Spleen (tissue), 11 donors: ENCODE results near the gene SLC20A1. TPM values are rescaled to one million over a fixed set of nuclear protein-coding genes. Genes with fewer than 3 reads are reported as not detected.
"Not testable (repeated sequence)": the region's sequence is repeated elsewhere in the genome, so short reads cannot be mapped to it uniquely, and the experiment has no call there.

Experiments
- DNase-seq: peaks from one replicate; pipeline ENCODE4 v3.0.0-alpha.2; 2020
- H3K27ac ChIP-seq, 8 donors: fragments of 200-600 bp; sonication (generic) in 7 of 8; 1 replicate in 4 of 8; 2 replicates in 4 of 8; pipeline versions ENCODE4 v1.5.0 to v1.8.0; 2016 to 2021; ENCODE audit warnings: inconsistent platforms in 4 of 8, mild to moderate bottlenecking in 4 of 8, moderate library complexity in 1 of 8
- H3K27me3 ChIP-seq, 7 donors: fragments of 200-600 bp; sonication (generic) in 6 of 7; replicated peaks in 1 of 7; 1 replicate in 4 of 7; 2 replicates in 3 of 7; pipeline versions ENCODE4 v1.5.0 to v1.8.0; 2016 to 2021; ENCODE audit warnings: inconsistent platforms in 3 of 7, mild to moderate bottlenecking in 1 of 7
- H3K36me3 ChIP-seq, 6 donors: fragments of 200-600 bp; sonication (generic) in 5 of 6; 1 replicate in 4 of 6; 2 replicates in 2 of 6; pipeline versions ENCODE4 v1.5.0 to v1.8.0; 2016 to 2021; ENCODE audit warnings: inconsistent platforms in 2 of 6
- H3K4me1 ChIP-seq, 6 donors: fragments of 200-600 bp; sonication (generic) in 5 of 6; 1 replicate in 3 of 6; 2 replicates in 3 of 6; pipeline versions ENCODE4 v1.5.0 to v1.8.0; 2016 to 2021; ENCODE audit warnings: inconsistent platforms in 3 of 6
- H3K4me3 ChIP-seq, 8 donors: fragments of 200-600 bp; sonication (generic) in 7 of 8; 1 replicate in 4 of 8; 2 replicates in 4 of 8; pipeline versions ENCODE4 v1.5.0 to v1.8.0; 2016 to 2021; ENCODE audit warnings: inconsistent platforms in 4 of 8, mild to moderate bottlenecking in 4 of 8, moderate library complexity in 2 of 8
- H3K9me3 ChIP-seq, 8 donors: fragments of 200-600 bp; sonication (generic) in 7 of 8; 1 replicate in 4 of 8; 2 replicates in 4 of 8; pipeline versions ENCODE4 v1.5.0 to v1.8.0; 2016 to 2021; ENCODE audit warnings: inconsistent platforms in 4 of 8
- POLR2A ChIP-seq, 3 donors: fragments of 450-650 bp; IDR thresholded peaks; one replicate each; pipeline ENCODE4 v1.5.1; 2017; ENCODE audit warnings: antibody characterized with exemption in 3 of 3, mild to moderate bottlenecking in 1 of 3
- POLR2AphosphoS5 ChIP-seq, 3 donors: sonication (generic); formaldehyde crosslinking; IDR thresholded peaks; one replicate each; pipeline ENCODE4 v1.5.1; 2017; ENCODE audit warnings: antibody characterized with exemption in 3 of 3
- WGBS, 5 donors: extraction: QIAGEN DNeasy Blood & Tissue Kit in 3 of 5; methylation state at CpG; one replicate each; pipeline versions ENCODE4 v1.1.5 to v1.1.7; 2013 to 2018; 5-methylcytosine and 5-hydroxymethylcytosine counted together
- intact Hi-C: fragments of 100-400 bp; cut with DNase I; formaldehyde crosslinking; loops from one replicate; pipeline ENCODE4 v1.15.0; 2023; ENCODE audit warnings: low total_unique reads
- polyA plus RNA-seq, 3 donors: library from polyadenylated mRNA; stranded (reverse); fragments of 200-250 nt; gene quantifications; one replicate each; pipeline ENCODE4 v1.2.1, GENCODE V29; 2013
- total RNA-seq, 7 donors: library from RNA; depleted of rRNA in 3 of 7; stranded (reverse); fragments of >200 nt in 3 of 7; fragmentation: NEBNext Ultra II Directional in 4 of 7; extraction: Animal tissue kit (Norgen Biotek cat#: 25700) in 4 of 7; gene quantifications; one replicate each; pipeline versions ENCODE4 v1.1.0 to v1.2.1, GENCODE V29; 2016 to 2021
- TF ChIP-seq, protein P1 (sequence below), 11 experiments: fragments of 200-600 bp in 7 of 11; fragments of 450-650 bp in 4 of 11; sonication (generic) in 4 of 11; IDR thresholded peaks in 8 of 11; conservative IDR thresholded peaks in 3 of 11; 1 replicate in 7 of 11; 2 replicates in 4 of 11; pipeline versions ENCODE4 v1.4.0 to v1.8.0; 2016 to 2021; ENCODE audit warnings: antibody characterized with exemption in 11 of 11, inconsistent platforms in 4 of 11, mild to moderate bottlenecking in 1 of 11
- donor health status: healthy with polysubstance abuse.
- donor health status: DM: no; HTN: no; CAD: no; lungs with moderate emphysema.
- donor health status: DM: no; HTN: no; CAD: no.
- donor health status: Bipolar disorder and iron deficiency.
- donor health status: healthy.
- donor health status: DM: no; HTN: no; CAD: no.
- donor health status: DM: yes; HTN: yes; CAD: no.

The SLC20A1 gene
- total and polyA plus RNA-seq, 10 donors, result 15.4 to 83.6 (median 57.6) TPM

DNA sequence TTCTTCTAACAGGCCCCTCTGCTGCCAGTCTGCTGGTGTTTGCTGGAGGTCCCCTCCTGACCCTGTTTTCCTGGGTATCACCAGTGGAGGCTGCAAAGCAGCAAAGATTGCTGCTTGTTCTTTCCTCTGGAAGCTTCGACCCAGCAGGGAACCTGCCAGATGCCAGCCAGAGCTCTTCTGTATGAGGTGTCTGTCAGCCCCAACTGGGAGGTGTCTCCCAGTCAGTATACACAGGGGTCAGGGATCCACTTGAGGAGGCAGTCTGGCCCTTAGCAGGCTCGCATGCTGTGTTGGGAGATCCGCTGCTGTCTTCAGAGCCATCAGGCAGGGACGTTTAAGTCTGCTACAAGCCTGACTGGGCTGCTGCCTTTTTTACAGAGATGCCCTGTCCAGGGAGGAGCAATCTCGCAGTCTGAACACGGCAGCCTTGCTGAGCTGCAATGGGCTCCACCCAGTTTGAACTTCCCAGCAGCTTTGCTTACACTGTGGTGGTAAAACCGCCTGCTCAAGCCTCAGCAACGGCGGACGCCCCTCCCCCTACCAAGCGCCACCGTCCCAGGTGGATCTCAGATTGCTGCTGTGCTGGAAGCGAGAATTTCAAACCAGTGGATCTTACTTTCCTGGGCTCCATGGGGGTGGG lies 31.4 kb upstream of the SLC20A1 start:
- no peaks in the 10 kb centered on the region for H3K4me1 ChIP-seq
- no peaks in the 10 kb centered on the region for H3K27me3 ChIP-seq
- DNase-seq, result peak; percentile 45
- 77 to 96% (median 82%) methylated on average over 7 to 13 of the region's 13 CpGs for WGBS, 5 donors
- H3K27ac ChIP-seq, result no peak overlapping the region
- no peak overlapping the region for H3K4me3 ChIP-seq
- intact Hi-C loops, result no loop called here
- H3K9me3 ChIP-seq, result peaks cover 0 to 7% (median 0%) of the 10 kb centered on the region in 8 donors
- no peak for TF ChIP-seq POLR2AphosphoS5 (IDR thresholded peaks at IDR 0.05)
- TF ChIP-seq POLR2A (IDR thresholded peaks at IDR 0.05), result no peak
- TF ChIP-seq, protein P1, sequence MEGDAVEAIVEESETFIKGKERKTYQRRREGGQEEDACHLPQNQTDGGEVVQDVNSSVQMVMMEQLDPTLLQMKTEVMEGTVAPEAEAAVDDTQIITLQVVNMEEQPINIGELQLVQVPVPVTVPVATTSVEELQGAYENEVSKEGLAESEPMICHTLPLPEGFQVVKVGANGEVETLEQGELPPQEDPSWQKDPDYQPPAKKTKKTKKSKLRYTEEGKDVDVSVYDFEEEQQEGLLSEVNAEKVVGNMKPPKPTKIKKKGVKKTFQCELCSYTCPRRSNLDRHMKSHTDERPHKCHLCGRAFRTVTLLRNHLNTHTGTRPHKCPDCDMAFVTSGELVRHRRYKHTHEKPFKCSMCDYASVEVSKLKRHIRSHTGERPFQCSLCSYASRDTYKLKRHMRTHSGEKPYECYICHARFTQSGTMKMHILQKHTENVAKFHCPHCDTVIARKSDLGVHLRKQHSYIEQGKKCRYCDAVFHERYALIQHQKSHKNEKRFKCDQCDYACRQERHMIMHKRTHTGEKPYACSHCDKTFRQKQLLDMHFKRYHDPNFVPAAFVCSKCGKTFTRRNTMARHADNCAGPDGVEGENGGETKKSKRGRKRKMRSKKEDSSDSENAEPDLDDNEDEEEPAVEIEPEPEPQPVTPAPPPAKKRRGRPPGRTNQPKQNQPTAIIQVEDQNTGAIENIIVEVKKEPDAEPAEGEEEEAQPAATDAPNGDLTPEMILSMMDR (IDR thresholded peaks at IDR 0.05 in 8 of 11, conservative IDR thresholded peaks at IDR 0.05 in 3 of 11), result no peak
- peaks cover 0 to 9% (median 0%) of the 10 kb centered on the region in 6 donors for H3K36me3 ChIP-seq

DNA sequence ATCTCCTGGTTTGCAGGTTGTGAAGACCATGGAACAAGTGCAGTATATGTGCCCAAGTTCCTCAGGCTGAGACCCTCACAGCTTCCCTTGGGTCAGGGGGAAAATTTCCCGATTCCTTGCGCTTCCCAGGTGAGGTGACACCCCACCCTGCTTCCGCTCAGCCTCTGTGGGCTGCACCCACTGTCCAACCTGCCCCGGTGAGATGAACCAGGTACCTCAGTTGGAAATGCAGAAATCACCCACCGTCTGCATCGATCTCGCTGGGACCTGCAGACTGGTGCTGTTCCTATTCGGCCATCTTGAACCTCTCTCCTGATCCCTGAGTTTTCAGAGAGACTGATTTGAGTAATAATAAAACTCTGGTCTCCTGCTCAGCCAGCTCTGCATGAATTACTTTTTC lies 30.7 kb upstream of the SLC20A1 start:
- Histone ChIP-seq H3K36me3 (peaks cover 0 to 9% (median 0%) of the 10 kb centered on the region in 6 donors), H3K27me3 (no peaks in the 10 kb centered on the region), H3K27ac (no peak overlapping the region), H3K4me1 (no peaks in the 10 kb centered on the region), H3K9me3 (no peaks in the 10 kb centered on the region), H3K4me3 (no peak overlapping the region)
- intact Hi-C loops, result no loop called here
- TF ChIP-seq, protein P1 (IDR thresholded peaks at IDR 0.05 in 8 of 11, conservative IDR thresholded peaks at IDR 0.05 in 3 of 11), result no peak
- TF ChIP-seq POLR2A (IDR thresholded peaks at IDR 0.05) (no peak), POLR2AphosphoS5 (IDR thresholded peaks at IDR 0.05) (no peak)
- peak; percentile 32 for DNase-seq
- WGBS, 5 donors, result 94 to 97% (median 96%) methylated on average over 8 of the region's 8 CpGs

DNA sequence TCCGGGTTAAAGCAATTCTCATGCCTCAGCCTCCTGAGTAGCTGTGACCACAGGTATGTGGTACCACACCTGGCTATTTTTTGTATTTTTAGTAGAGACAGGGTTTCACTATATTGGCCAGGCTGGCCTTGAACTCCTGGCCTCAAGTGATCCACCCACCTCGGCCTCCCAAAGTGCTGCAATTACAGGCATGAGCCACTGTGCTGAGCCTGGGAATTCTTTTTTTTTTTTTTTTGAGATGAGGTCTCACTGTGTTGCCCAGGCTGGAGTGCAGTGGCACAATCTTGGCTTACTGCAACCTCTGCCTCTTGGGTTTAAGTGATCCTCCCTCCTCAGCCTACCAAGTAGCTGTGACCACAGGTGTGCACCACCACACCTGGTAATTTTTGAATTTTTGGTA lies 29.9 kb upstream of the SLC20A1 start:
- H3K36me3 ChIP-seq, H3K4me3 ChIP-seq, H3K4me1 ChIP-seq, intact Hi-C loops, H3K27ac ChIP-seq, H3K27me3 ChIP-seq, H3K9me3 ChIP-seq: not testable (repeated sequence)
- WGBS, 5 donors, result 83 to 91% (median 89%) methylated on average over 2 of the region's 2 CpGs
- DNase-seq, result peak; percentile 7

DNA sequence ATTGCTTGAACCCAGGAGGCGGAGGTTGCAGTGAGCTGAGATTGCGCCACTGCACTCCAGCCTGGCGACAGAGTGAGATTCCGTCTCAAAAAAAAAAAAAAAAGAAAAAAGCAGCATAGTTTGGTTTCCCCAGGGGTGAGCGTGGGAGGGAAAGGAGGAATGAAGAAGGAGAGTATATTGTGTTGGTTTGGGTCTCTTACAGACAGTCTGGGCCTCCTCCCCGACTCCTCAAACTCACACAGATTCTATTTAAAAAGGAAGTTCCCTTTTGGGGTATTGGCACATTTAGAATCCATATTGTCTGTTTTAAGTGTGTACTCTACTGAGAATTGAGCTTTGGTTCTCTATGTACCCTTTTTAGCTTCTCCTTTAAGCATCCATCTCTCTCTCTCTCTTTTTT lies 27.4 kb upstream of the SLC20A1 start:
- no peaks in the 10 kb centered on the region for H3K9me3 ChIP-seq
- H3K27ac ChIP-seq, result no peak overlapping the region
- H3K27me3 ChIP-seq, result no peaks in the 10 kb centered on the region
- 52 to 91% (median 70%) methylated on average over 3 to 6 of the region's 6 CpGs for WGBS, 5 donors
- peak; percentile 1 for DNase-seq
- H3K4me3 ChIP-seq, result no peak overlapping the region
- no peaks in the 10 kb centered on the region for H3K4me1 ChIP-seq
- H3K36me3 ChIP-seq, result peaks cover 0 to 9% (median 0%) of the 10 kb centered on the region in 6 donors
- TF ChIP-seq, protein P1 (IDR thresholded peaks at IDR 0.05 in 8 of 11, conservative IDR thresholded peaks at IDR 0.05 in 3 of 11), result no peak
- TF ChIP-seq POLR2A (IDR thresholded peaks at IDR 0.05), result no peak
- intact Hi-C loops, result no loop called here
